ENCODE data around the gene FBXL17.

DNA sequence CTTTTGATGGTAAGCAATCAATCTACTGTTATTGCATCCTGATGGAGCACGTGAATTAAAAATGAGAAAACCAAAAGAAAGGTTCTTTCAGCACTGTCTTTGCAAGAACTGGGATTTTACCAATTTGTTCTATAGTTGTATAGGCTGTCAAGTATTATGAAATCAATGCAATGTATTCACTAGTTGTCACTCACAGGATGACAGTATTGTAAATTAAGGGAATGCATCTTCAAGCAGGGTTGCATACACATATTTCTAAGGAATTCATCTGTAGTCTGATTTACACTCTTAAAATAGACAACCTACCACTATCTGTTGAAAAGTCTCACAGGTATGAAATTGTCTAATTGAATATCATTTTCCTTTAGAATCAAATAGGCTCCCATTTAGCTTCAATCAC lies 252.8 kb downstream of the FBXL17 start:
- no peak for TF ChIP-seq GABPA (IDR thresholded peaks at IDR 0.05 in 1 of 2, conservative IDR thresholded peaks at IDR 0.05 in 1 of 2)
- TF ChIP-seq, protein P1, sequence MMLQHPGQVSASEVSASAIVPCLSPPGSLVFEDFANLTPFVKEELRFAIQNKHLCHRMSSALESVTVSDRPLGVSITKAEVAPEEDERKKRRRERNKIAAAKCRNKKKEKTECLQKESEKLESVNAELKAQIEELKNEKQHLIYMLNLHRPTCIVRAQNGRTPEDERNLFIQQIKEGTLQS (IDR thresholded peaks at IDR 0.05): no peak
- TF ChIP-seq, protein P2, sequence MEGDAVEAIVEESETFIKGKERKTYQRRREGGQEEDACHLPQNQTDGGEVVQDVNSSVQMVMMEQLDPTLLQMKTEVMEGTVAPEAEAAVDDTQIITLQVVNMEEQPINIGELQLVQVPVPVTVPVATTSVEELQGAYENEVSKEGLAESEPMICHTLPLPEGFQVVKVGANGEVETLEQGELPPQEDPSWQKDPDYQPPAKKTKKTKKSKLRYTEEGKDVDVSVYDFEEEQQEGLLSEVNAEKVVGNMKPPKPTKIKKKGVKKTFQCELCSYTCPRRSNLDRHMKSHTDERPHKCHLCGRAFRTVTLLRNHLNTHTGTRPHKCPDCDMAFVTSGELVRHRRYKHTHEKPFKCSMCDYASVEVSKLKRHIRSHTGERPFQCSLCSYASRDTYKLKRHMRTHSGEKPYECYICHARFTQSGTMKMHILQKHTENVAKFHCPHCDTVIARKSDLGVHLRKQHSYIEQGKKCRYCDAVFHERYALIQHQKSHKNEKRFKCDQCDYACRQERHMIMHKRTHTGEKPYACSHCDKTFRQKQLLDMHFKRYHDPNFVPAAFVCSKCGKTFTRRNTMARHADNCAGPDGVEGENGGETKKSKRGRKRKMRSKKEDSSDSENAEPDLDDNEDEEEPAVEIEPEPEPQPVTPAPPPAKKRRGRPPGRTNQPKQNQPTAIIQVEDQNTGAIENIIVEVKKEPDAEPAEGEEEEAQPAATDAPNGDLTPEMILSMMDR (IDR thresholded peaks at IDR 0.05; ENCODE audit: low read depth, low read length, missing input control): no peak
- no peak for TF ChIP-seq YY1 (IDR thresholded peaks at IDR 0.05)
- TF ChIP-seq, protein P3, sequence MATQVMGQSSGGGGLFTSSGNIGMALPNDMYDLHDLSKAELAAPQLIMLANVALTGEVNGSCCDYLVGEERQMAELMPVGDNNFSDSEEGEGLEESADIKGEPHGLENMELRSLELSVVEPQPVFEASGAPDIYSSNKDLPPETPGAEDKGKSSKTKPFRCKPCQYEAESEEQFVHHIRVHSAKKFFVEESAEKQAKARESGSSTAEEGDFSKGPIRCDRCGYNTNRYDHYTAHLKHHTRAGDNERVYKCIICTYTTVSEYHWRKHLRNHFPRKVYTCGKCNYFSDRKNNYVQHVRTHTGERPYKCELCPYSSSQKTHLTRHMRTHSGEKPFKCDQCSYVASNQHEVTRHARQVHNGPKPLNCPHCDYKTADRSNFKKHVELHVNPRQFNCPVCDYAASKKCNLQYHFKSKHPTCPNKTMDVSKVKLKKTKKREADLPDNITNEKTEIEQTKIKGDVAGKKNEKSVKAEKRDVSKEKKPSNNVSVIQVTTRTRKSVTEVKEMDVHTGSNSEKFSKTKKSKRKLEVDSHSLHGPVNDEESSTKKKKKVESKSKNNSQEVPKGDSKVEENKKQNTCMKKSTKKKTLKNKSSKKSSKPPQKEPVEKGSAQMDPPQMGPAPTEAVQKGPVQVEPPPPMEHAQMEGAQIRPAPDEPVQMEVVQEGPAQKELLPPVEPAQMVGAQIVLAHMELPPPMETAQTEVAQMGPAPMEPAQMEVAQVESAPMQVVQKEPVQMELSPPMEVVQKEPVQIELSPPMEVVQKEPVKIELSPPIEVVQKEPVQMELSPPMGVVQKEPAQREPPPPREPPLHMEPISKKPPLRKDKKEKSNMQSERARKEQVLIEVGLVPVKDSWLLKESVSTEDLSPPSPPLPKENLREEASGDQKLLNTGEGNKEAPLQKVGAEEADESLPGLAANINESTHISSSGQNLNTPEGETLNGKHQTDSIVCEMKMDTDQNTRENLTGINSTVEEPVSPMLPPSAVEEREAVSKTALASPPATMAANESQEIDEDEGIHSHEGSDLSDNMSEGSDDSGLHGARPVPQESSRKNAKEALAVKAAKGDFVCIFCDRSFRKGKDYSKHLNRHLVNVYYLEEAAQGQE (IDR thresholded peaks at IDR 0.05): no peak
- TF ChIP-seq EGR1 (IDR thresholded peaks at IDR 0.05; ENCODE audit: low read depth in 2 of 2): no peak
- no peak for TF ChIP-seq HNF4A (conservative IDR thresholded peaks at IDR 0.05)
- TF ChIP-seq FOXA1 (IDR thresholded peaks at IDR 0.05): no peak

Measured in liver (tissue), 3 donors.